ENCODE measurements around the gene PREX1.

- TF ChIP-seq POLR2AphosphoS5 (IDR thresholded peaks at IDR 0.05): no peak
- no peak for TF ChIP-seq POLR2A (IDR thresholded peaks at IDR 0.05)
- TF ChIP-seq CTCF (IDR thresholded peaks at IDR 0.05): no peak
Measured at GRCh38 chr20:48669946-48670605, 157.7 kb downstream of the PREX1 start.

Data from prostate gland (tissue), 2 donors.